Measurements from ENCODE around the gene HOXB8.

Gene HOXB8

DNA sequence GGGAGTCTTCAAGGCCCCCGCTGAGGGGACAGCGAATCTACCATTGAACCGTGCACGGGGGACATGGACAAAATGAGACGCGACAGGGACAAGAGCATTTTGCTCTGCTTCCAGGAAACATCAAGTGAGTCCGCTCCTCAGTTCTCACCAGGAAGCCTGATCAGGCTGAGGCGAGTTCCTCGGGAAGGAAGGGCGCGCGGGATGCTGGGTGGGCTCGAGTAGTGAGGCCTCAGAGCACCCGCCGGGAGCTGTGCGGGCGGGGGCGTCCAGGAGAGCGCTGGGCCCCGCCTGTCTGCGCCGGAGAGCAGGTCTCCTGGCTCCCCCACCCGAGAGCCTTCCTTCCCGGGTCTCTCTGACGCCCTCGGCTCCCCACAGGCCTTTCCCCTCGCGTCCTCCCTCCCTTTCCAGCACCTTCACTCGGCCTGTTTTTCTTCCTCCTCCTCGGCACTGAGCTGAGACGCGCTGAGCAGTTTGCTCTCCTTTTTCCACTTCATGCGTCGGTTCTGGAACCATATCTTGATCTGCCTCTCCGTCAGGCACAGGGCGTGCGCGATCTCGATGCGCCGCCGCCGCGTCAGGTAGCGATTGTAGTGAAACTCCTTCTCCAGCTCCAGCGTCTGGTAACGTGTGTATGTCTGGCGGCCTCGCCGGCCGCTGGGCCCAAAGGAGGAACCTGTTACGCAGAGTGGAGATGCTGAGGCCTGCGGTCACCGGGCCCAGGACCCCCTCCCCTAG is 18.9 kb downstream of the HOXB8 start:
- DNase-seq (ENCODE audit: low read depth in 2 of 2): no peak

DNA sequence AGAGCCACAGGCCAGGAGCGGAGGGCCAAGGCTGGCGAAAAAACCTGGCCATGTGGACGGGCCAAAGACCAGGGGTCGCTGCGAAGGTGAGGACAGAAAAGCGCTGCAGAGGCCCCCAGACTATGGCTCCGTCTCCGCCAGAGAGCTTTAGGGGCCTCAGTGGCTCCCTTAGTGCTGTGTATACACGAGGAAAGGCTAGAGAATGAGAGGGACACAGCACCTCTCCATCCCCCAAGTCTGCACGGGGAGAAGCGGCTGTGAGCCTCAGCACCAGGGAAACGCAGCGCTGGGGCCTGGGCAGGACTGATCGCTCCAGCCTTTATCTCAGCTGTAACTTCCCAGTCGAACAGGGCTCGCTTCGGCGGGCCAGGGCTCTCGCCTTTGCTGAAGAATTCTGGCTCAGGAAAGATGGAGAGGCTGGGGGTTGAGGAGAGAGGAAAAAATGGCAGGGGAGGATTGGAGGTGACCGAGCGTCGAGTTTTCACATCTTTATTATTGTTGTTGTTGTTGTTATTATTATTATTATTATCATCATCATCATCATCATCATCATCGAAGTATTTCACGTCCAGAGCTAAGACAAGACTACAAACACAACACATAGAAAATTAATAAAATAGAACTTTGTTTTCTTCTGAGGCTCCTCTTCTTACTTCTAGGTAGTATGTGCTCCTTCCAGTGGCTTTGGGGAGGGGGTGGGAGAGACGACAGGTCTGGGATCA is 19.7 kb downstream of the HOXB8 start:
- DNase-seq (ENCODE audit: low read depth in 2 of 2): no peak

GRCh38 chr17:48594538-48595277 is 20.4 kb downstream of the HOXB8 start:
- no peak for DNase-seq (ENCODE audit: low read depth in 2 of 2)

DNA sequence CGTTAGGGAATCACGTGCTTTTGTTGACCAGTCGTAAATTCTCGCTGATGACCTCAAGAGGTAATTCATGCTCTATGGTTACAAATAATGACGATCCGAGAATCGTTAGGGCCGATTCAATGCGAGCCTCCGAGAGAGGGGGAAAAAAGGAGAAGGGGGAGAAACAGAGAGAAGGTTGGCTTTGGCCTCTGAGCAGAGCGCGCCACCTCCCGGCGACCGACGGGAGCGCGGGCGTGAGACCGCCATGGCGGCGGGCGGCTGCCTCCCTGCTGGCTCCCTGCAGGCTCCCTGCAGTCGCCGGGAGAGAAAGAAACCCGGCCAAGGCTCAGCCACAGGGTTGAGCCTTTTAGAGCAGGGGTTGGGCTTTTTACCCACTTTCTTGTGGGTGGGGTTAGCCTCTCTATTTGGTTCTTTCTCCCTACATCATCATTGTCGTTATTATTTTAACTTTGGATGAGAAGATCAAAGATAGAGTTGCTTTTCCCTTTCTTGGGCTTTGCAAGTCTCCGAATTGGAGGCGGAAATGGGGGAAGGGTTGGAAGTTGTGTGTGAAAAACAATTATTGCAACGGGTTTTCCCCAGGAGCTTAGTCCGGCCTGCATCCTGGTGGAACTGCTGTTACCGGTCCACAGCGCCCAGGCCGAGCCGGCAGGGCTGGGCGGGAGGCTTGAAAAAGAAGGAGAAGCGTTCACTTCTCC is 21.1 kb downstream of the HOXB8 start:
- DNase-seq (ENCODE audit: low read depth in 2 of 2): peak; percentile 70 to 71

DNA sequence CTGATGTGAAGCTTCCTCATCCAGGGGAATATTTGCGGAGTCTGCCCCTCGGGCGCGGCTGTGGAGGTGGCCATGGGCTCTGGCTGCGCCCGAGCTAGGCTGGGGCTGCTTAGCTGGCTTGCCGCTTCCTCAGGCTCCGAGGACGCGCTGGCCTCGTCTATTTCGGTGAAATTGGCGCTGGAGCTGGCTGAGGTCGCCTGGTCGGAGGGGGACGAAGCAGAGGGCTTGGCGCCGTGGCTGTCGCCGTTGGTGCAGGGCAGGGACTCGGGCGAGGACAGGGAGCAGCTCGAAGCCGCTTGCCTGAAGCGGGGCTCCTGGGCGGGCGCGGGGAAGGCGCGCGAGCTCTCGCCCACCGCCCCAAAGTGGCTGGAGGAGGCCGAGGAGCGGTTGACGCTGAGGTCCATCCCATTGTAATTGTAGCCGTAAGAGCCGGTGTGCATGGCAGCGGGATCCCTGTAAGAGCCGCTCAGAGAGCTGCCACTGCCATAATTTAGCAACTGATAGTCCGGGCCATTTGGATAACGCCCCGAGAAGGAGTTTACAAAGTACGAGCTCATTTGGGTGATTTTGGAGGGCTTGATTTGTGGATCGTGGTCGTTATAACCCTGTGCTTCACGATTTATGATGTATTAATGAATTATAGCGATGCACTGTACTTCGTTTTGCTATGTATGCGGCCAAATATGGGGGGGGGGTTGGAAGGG is 21.8 kb downstream of the HOXB8 start, which contains the start of gene HOXB5:
Gene HOXB5, minus strand, starts transcription at position 654 of the 704 bp plus-strand sequence. Its CDS starts 97 bp downstream, at position 557.
- DNase-seq (ENCODE audit: low read depth in 2 of 2): no peak

DNA sequence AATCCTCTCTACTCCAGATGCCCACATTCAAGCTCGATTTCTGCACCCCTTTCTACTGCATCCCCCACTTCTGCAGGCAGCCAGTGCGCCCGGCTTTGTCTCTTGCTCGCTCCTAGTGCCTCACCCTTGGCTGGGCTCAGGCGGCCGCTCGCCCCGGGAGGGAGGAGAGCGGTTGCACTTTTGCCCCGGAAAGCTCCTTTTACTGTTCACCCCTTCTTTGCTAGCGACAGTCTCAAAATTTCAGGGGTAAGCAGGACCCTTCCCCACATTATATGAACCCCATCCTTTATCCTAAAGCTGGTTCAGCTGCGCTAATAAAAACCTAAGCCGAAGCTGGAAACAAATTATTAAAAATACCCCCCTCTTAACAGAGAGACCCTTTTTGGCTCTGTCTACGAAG is 22.5 kb downstream of the HOXB8 start:
- no peak for DNase-seq (ENCODE audit: low read depth in 2 of 2)

DNA sequence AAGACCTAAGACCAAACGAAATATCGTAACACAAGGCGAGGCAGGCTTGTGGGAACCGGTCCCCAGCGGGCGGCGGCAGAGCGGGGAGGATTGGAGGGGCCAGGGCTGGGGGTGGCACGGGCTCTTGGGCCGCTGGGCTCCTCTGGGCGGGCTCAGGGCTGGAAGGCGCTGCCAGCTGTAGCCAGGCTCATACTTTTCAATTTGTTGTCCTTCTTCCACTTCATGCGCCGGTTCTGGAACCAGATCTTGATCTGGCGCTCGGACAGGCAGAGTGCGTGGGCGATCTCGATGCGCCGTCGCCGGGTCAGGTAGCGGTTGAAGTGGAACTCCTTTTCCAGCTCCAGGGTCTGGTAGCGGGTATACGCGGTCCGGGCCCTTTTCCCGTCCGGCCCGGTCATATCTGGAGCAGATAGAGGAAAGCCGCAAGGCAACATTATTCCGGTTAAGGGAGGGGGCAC is 23.0 kb downstream of the HOXB8 start:
- no peak for DNase-seq (ENCODE audit: low read depth in 2 of 2)

- DNase-seq (ENCODE audit: low read depth in 2 of 2): no peak
Observed at GRCh38 chr17:48591255-48592056, 23.6 kb downstream of the HOXB8 start.

GRCh38 chr17:48590607-48591161 is 24.4 kb downstream of the HOXB8 start:
- no peak for DNase-seq (ENCODE audit: low read depth in 2 of 2)

DNA sequence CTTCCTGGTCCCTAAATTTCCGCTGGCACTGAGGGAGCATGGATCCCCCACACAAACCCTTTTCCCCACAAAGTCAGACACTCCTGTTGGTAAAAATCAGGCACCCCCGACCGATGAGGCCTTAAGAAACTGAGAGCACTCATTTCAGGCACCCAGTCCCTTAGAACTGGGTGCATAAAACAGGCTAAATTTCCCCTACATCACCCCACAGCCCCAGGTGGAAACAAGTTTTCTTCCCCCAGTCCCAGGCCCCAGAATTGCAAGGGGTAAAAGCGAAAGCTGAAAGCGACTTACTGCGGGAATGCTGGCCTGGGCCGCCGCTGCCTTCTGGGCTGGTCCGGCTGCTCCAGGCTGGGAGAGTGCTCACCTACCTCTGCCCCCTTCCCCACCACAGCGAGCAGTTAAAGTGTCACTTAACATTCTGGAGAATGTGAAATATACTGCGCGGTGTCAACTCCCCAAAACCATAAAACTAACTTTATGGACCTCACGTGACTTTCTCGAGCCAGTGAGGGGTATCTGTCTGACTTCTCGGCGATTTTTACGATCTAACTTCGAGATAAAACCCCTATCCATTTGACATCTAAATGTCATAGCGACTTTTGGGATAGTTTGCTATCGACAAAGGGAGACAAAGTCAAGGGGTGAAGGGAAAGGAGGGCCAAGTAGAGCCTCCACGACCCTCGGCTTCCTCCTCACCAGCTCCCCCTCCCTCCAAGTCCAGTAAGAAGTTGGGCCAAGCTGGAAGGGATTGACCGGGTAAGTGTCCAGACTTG is 25.1 kb downstream of the HOXB8 start, which contains the start of gene HOXB3:
Gene HOXB3, minus strand, starts transcription at position 411 of the 776 bp plus-strand sequence. CDS start 37,767 bp downstream, outside the sequence.
- no peak for DNase-seq (ENCODE audit: low read depth in 2 of 2)

DNA sequence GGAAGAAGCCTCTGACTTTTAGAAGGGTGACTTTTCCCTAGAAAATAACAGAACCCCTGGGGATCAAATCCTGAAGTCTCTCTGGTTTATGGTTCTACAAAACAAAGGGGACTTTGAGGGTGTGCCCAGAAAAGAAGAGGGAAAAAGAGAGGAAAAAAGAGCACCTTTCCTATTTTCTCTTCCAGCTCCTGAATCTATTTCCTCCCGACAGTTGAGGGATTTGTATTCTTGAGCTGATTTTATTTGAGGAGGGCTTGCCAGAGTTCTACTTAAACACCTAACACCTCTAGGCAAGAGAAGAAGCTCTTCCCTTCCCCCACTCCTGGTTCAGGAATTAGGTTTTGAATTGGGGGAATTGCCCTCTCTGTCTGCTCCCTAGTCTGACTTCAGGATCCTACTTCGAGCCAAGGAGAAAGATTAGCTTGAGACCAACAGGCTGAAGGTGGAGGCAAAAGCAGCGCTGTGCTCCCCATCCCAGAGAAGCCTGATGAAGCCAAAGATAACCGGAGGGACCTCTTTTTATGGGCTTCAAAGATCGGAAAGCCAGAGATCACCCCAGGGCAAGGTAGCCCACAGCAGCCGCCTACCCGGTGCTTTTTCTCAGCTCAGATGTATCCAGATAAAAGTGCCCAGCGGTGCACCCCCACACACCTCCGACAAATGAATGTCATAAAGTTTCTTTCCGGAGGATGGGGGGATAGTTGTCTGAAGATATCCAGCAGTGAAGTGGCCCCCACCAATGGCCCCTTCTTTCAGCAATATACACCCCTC is 25.8 kb downstream of the HOXB8 start:
- DNase-seq (ENCODE audit: low read depth in 2 of 2): no peak

GRCh38 chr17:48588528-48588927 is 26.6 kb downstream of the HOXB8 start:
- DNase-seq (ENCODE audit: low read depth in 2 of 2): no peak

GRCh38 chr17:48588074-48588415 is 27.0 kb downstream of the HOXB8 start:
- DNase-seq (ENCODE audit: low read depth in 2 of 2): no peak

GRCh38 chr17:48587276-48588073 is 27.6 kb downstream of the HOXB8 start:
- DNase-seq (ENCODE audit: low read depth in 2 of 2): no peak

DNA sequence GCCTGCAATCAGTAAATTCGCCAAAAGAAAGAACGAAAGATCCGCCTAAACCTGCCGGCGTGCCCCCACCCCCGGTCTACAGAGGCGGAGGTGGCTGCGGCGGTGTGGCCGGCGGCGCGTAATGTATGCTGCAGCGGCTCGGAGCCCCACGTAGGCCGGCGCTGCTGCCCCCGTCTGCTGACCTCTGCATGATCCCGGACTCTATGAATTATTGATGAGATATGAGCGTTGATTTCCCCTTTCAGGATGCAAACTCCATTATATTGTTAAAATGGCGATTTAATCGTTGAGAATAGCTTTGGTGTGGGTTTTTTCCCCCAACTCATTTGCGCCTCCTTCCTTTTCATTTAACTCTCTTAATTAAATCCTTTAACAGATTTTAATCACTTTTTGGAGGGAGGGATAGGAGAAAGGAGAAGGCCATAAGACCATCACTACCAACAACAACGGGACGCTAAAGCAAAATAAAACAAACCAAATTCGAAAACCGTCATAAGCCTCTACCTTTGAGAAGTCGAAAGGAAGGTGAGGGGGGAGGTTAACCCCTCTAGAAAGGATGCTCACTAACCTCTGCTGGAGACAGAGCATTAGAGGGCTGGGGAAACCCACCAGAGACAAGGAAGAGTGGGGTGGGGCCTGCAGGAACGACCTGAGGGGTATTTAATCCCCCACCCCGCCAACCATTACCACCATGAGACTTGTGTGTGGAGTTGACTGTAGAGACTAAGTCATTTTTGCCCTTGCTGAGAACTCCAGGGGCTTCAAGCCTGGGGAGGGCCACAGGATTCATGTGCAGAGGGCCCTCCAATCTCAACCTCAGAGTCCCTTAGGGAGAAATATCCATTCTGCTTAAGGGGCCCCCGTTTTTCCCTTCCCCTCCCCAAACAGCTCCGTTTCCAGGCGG is 28.5 kb downstream of the HOXB8 start:
- DNase-seq (ENCODE audit: low read depth in 2 of 2): no peak

GRCh38 chr17:48584223-48584741 is 30.8 kb downstream of the HOXB8 start:
- DNase-seq (ENCODE audit: low read depth in 2 of 2): no peak
